GM18505 (cell line): Measurements from ENCODE around the gene TMEM185B.
"Not testable (repeated sequence)": the region's sequence is repeated elsewhere in the genome, so short reads cannot be mapped to it uniquely, and the experiment has no call there.

Experiments
- ATAC-seq: cut with Tn5 transposase; IDR thresholded peaks from one replicate; pipeline ENCODE4 v1.9.1; 2021; ENCODE audit not compliant: unreplicated experiment
- POLR2A ChIP-seq: IDR thresholded peaks from 4 replicates; pipeline ENCODE4 v1.6.1; 2011; ENCODE audit warnings: borderline replicate concordance; ENCODE audit not compliant: insufficient read depth, insufficient read length; ENCODE audit errors: extremely low read depth

TMEM185B gene

GRCh38 chr2:120223034-120223912, at the start of gene TMEM185B:
TMEM185B (minus strand) TSS chr2:120223400; CDS start chr2:120222976, 424 bp downstream.
- peak; percentile 83 for TF ChIP-seq POLR2A
- ATAC-seq: peak; percentile 88

GRCh38 chr2:120271711-120272379, 48.6 kb upstream of the TMEM185B start:
- no peak for TF ChIP-seq POLR2A
- no peak for ATAC-seq

GRCh38 chr2:120269816-120270215, 46.6 kb upstream of the TMEM185B start:
- no peak for TF ChIP-seq POLR2A
- no peak for ATAC-seq

- no peak for ATAC-seq
- no peak for TF ChIP-seq POLR2A
These were observed 46.0 kb upstream of the TMEM185B start for GRCh38 chr2:120269076-120269744.

GRCh38 chr2:120267348-120267747, 44.1 kb upstream of the TMEM185B start:
- no peak for ATAC-seq
- no peak for TF ChIP-seq POLR2A

- ATAC-seq: peak; percentile 42
- no peak for TF ChIP-seq POLR2A
These were observed 41.8 kb upstream of the TMEM185B start for GRCh38 chr2:120265006-120265405.

- no peak for TF ChIP-seq POLR2A
- no peak for ATAC-seq
These were observed 39.7 kb upstream of the TMEM185B start for GRCh38 chr2:120262761-120263428.

GRCh38 chr2:120262150-120262549, 39.0 kb upstream of the TMEM185B start:
- TF ChIP-seq POLR2A: no peak
- ATAC-seq: no peak

GRCh38 chr2:120261387-120262006, 38.3 kb upstream of the TMEM185B start:
- ATAC-seq: peak; percentile 75
- no peak for TF ChIP-seq POLR2A

GRCh38 chr2:120260736-120261135, 37.5 kb upstream of the TMEM185B start:
- ATAC-seq: no peak
- no peak for TF ChIP-seq POLR2A

- not testable (repeated sequence) for ATAC-seq
These were observed 36.7 kb upstream of the TMEM185B start for GRCh38 chr2:120259939-120260338.

GRCh38 chr2:120258196-120258595, 35.0 kb upstream of the TMEM185B start:
- ATAC-seq: no peak
- TF ChIP-seq POLR2A: no peak

GRCh38 chr2:120257522-120257921, 34.3 kb upstream of the TMEM185B start:
- TF ChIP-seq POLR2A: no peak
- no peak for ATAC-seq

GRCh38 chr2:120256651-120257000, 33.4 kb upstream of the TMEM185B start:
- TF ChIP-seq POLR2A: no peak
- no peak for ATAC-seq
